CD4-positive, alpha-beta memory T cell (primary cell): ENCODE data around the gene PNMA1. TPM values are rescaled to one million over a fixed set of nuclear protein-coding genes. Genes with fewer than 3 reads are reported as not detected.

Experiments
- CTCF ChIA-PET: fragments of 350-600 bp; sonication (Branson Sonifier 250); formaldehyde crosslinking; loops from one replicate; lab custom pipeline; 2021; ENCODE audit warnings: inconsistent platforms; ENCODE audit not compliant: partially characterized antibody; lab: Charles Lee
- POLR2A ChIA-PET: fragments of 350-600 bp; sonication (Branson Sonifier 250); formaldehyde crosslinking; loops from one replicate; lab custom pipeline; 2021; ENCODE audit not compliant: partially characterized antibody; lab: Charles Lee
- DNase-seq, 5 donors: peaks; one replicate each; pipeline versions ENCODE4 v3.0.0 to v3.0.0-alpha.2; 2020 to 2022; ENCODE audit warnings: mixed read lengths in 1 of 5
- H3K27ac ChIP-seq: one replicate; pipeline ENCODE4 v1.7.0; 2013; ENCODE audit warnings: low read depth, low read length
- H3K27me3 ChIP-seq: 2 replicates; pipeline ENCODE4 v1.7.0; 2013; ENCODE audit warnings: mild to moderate bottlenecking, low read length, moderate library complexity; ENCODE audit not compliant: insufficient read depth
- H3K36me3 ChIP-seq: 2 replicates; pipeline ENCODE4 v1.7.0; 2013; ENCODE audit warnings: mild to moderate bottlenecking, low read length, moderate library complexity; ENCODE audit not compliant: insufficient read depth
- H3K4me1 ChIP-seq: 2 replicates; pipeline ENCODE4 v1.7.0; 2013; ENCODE audit warnings: mild to moderate bottlenecking, low read length, moderate library complexity; ENCODE audit not compliant: insufficient read depth
- H3K4me3 ChIP-seq, 2 donors: one replicate each; pipeline ENCODE4 v1.7.0; 2013; ENCODE audit warnings: low read length in 2 of 2, mild to moderate bottlenecking in 1 of 2
- H3K9me3 ChIP-seq, 2 donors: one replicate each; pipeline ENCODE4 v1.7.0; 2013; ENCODE audit warnings: low read length in 2 of 2, control low read depth in 1 of 2; ENCODE audit not compliant: control insufficient read depth in 1 of 2
- H3K27ac Mint-ChIP-seq, 7 donors: one replicate each; pipeline ENCODE4 v1.8.0; 2020 to 2021; ENCODE audit warnings: mixed read lengths in 7 of 7, mild to moderate bottlenecking in 6 of 7, inconsistent platforms in 3 of 7, moderate library complexity in 3 of 7
- H3K27me3 Mint-ChIP-seq, 2 donors: one replicate each; pipeline ENCODE4 v1.8.0; 2020 to 2021; ENCODE audit warnings: mixed read lengths in 2 of 2
- H3K36me3 Mint-ChIP-seq, 2 donors: one replicate each; pipeline ENCODE4 v1.8.0; 2020 to 2021; ENCODE audit warnings: mixed read lengths in 2 of 2, inconsistent platforms in 1 of 2, mild to moderate bottlenecking in 1 of 2
- H3K4me1 Mint-ChIP-seq, 4 donors: one replicate each; pipeline ENCODE4 v1.8.0; 2020 to 2021; ENCODE audit warnings: mixed read lengths in 4 of 4, mild to moderate bottlenecking in 1 of 4
- H3K4me3 Mint-ChIP-seq, 8 donors: one replicate each; pipeline ENCODE4 v1.8.0; 2020 to 2021; ENCODE audit warnings: mixed read lengths in 8 of 8, mild to moderate bottlenecking in 7 of 8, moderate library complexity in 6 of 8, inconsistent platforms in 3 of 8
- H3K9me3 Mint-ChIP-seq, 8 donors: one replicate each; pipeline ENCODE4 v1.8.0; 2020 to 2021; ENCODE audit warnings: mixed read lengths in 8 of 8, mild to moderate bottlenecking in 5 of 8, inconsistent platforms in 3 of 8, moderate library complexity in 1 of 8
- intact Hi-C: fragments of 100-400 bp; cut with micrococcal nuclease; formaldehyde crosslinking; loops from one replicate; pipeline ENCODE4 v1.15.1; 2023
- polyA plus RNA-seq, 2 donors: library from polyadenylated mRNA; unstranded; fragments of 300-500 nt; fragmentation: Illumina TruSeq; gene quantifications; one replicate each; pipeline ENCODE4 v1.2.3, GENCODE V29; 2021
- total RNA-seq, 2 experiments: library from RNA; stranded (reverse); gene quantifications; one replicate each; pipeline ENCODE4 v1.2.3, GENCODE V29; 2021

The PNMA1 gene
- total and polyA plus RNA-seq, 4 experiments from 2014 or later: 47.8 to 59.3 (median 54.8) TPM

DNA sequence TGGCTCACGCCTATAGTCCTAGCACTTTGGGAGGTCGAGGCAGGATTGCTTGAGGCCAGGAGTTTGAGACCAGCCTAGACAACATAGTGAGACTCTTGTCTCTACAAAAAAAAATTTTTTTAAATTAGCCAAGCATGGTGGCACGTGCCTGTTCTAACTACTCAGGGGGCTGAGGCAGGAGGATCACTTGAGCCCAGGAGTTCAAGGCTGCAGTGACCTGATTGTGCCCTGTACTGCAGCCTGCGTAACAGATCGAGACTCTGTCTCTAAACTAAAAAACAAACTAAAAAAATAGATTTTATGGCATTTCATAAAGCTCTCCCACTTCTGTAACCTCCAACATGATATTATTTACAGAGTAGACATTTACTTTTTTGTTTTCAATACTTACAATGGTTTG is 29.6 kb downstream of the PNMA1 start:
- H3K9me3 ChIP-seq: no peaks in the 10 kb centered on the region
- Mint-ChIP-seq H3K4me3 (no peak overlapping the region), H3K36me3 (peaks cover 2 to 10% of the 10 kb centered on the region in 2 donors), H3K27me3 (no peaks in the 10 kb centered on the region), H3K4me1 (no peaks in the 10 kb centered on the region), H3K27ac (no peak overlapping the region), H3K9me3 (peaks cover 0 to 1% (median 0%) of the 10 kb centered on the region in 8 donors)
- no peaks in the 10 kb centered on the region for H3K36me3 ChIP-seq
- no peaks in the 10 kb centered on the region for H3K4me1 ChIP-seq
- intact Hi-C loops: no loop called here
- CTCF ChIA-PET: interaction anchor here (0.6 to 0.7 kb wide), 2 partner anchors 10 to 237 kb away, joined by 4 read pairs; no protein-coding TSS in a partner anchor
- no peak for DNase-seq
- H3K4me3 ChIP-seq: no peak overlapping the region
- no peaks in the 10 kb centered on the region for H3K27me3 ChIP-seq
- POLR2A ChIA-PET: no interaction called here
- H3K27ac ChIP-seq: no peak overlapping the region

DNA sequence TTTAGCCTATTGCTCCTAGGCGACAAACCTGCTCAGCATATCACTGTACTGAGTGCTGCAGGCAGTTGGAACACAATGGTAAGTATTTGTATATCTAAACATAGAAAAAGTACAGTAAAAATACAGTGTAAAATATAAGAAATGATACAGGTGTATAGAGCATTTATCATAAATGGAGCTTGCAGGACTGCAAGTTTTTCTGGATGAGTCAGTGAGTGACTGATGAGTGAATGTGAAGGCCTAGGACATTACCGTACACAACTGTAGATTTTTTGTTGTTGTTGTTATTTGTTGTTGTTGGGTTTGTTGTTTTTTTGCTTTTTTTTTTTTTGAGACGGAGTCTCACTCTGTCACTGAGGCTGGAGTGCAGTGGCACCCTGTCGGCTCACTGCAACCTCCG is 33.4 kb downstream of the PNMA1 start:
- ChIA-PET POLR2A (no interaction called here), CTCF (no interaction called here)
- intact Hi-C loops: no loop called here
- Histone ChIP-seq H3K4me1 (no peaks in the 10 kb centered on the region), H3K27me3 (no peaks in the 10 kb centered on the region), H3K36me3 (no peaks in the 10 kb centered on the region), H3K9me3 (no peaks in the 10 kb centered on the region), H3K4me3 (no peak overlapping the region), H3K27ac (no peak overlapping the region)
- H3K36me3 Mint-ChIP-seq: peaks cover 2 to 7% of the 10 kb centered on the region in 2 donors
- no peak overlapping the region for H3K4me3 Mint-ChIP-seq
- H3K27me3 Mint-ChIP-seq: no peaks in the 10 kb centered on the region
- H3K9me3 Mint-ChIP-seq: peaks cover 0 to 3% (median 0%) of the 10 kb centered on the region in 8 donors
- no peak for DNase-seq
- no peak overlapping the region for H3K27ac Mint-ChIP-seq
- no peaks in the 10 kb centered on the region for H3K4me1 Mint-ChIP-seq

GRCh38 chr14:73678698-73679097 is 35.5 kb downstream of the PNMA1 start:
- no peaks in the 10 kb centered on the region for H3K36me3 ChIP-seq
- no peak overlapping the region for H3K4me3 ChIP-seq
- no peak overlapping the region for H3K27ac ChIP-seq
- H3K9me3 Mint-ChIP-seq: peaks cover 0 to 1% (median 0%) of the 10 kb centered on the region in 8 donors
- H3K4me3 Mint-ChIP-seq: no peak overlapping the region
- DNase-seq: no peak
- H3K27me3 Mint-ChIP-seq: no peaks in the 10 kb centered on the region
- intact Hi-C loops: no loop called here
- POLR2A ChIA-PET: no interaction called here
- H3K9me3 ChIP-seq: no peaks in the 10 kb centered on the region
- CTCF ChIA-PET: no interaction called here
- H3K27me3 ChIP-seq: no peaks in the 10 kb centered on the region
- H3K4me1 Mint-ChIP-seq: no peaks in the 10 kb centered on the region
- H3K4me1 ChIP-seq: no peaks in the 10 kb centered on the region
- peaks cover 3 to 4% of the 10 kb centered on the region in 2 donors for H3K36me3 Mint-ChIP-seq
- H3K27ac Mint-ChIP-seq: no peak overlapping the region

GRCh38 chr14:73674986-73675385 is 39.2 kb downstream of the PNMA1 start:
- Mint-ChIP-seq H3K9me3 (peaks cover 0 to 1% (median 0%) of the 10 kb centered on the region in 8 donors), H3K36me3 (peaks cover 3 to 4% of the 10 kb centered on the region in 2 donors), H3K27me3 (no peaks in the 10 kb centered on the region), H3K27ac (peak overlapping the region in 2 of 7 donors; percentile 23 to 38), H3K4me3 (no peak overlapping the region), H3K4me1 (no peaks in the 10 kb centered on the region)
- CTCF ChIA-PET: no interaction called here
- H3K27me3 ChIP-seq: no peaks in the 10 kb centered on the region
- no peak overlapping the region for H3K4me3 ChIP-seq
- no peaks in the 10 kb centered on the region for H3K9me3 ChIP-seq
- POLR2A ChIA-PET: no interaction called here
- DNase-seq: no peak
- H3K4me1 ChIP-seq: no peaks in the 10 kb centered on the region
- intact Hi-C loops: no loop called here
- no peaks in the 10 kb centered on the region for H3K36me3 ChIP-seq
- no peak overlapping the region for H3K27ac ChIP-seq

GRCh38 chr14:73667854-73668253 is 46.3 kb downstream of the PNMA1 start:
- Histone ChIP-seq H3K9me3 (no peaks in the 10 kb centered on the region), H3K4me1 (no peaks in the 10 kb centered on the region), H3K27me3 (no peaks in the 10 kb centered on the region), H3K4me3 (no peak overlapping the region), H3K27ac (no peak overlapping the region), H3K36me3 (no peaks in the 10 kb centered on the region)
- intact Hi-C loops: no loop called here
- Mint-ChIP-seq H3K27me3 (no peaks in the 10 kb centered on the region), H3K9me3 (no peaks in the 10 kb centered on the region), H3K27ac (peak overlapping the region in 1 of 7 donors; percentile 77), H3K4me3 (no peak overlapping the region), H3K4me1 (no peaks in the 10 kb centered on the region), H3K36me3 (peaks cover 3 to 12% of the 10 kb centered on the region in 2 donors)
- ChIA-PET CTCF (interaction anchor here (1.6 kb wide), 1 partner anchor 24 kb away, joined by 3 read pairs; no protein-coding TSS in a partner anchor), POLR2A (interaction anchor here (1.7 kb wide), 1 partner anchor 17 kb away, joined by 3 read pairs; no protein-coding TSS in a partner anchor)
- no peak for DNase-seq

DNA sequence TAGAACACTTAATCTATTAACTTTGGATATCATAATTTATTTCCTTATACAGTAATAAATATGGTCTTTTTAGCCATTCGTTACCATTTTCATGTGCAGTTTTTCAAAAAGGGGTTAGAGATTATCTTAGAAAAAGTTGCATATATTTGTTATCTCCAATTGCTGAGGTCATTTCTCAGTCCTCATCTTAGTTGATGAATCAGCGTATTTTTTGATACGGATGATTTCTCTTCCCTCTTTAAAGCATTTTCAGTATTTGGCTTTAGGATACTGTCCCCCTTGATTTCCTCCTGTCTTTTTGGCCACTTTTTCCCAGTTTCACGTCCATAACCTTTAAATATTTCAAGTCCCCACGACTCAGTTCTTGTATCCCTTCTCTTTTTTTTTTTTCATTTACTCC is 47.6 kb downstream of the PNMA1 start:
- H3K27me3 Mint-ChIP-seq: no peaks in the 10 kb centered on the region
- intact Hi-C loops: no loop called here
- no peaks in the 10 kb centered on the region for H3K9me3 Mint-ChIP-seq
- H3K4me1 ChIP-seq: no peaks in the 10 kb centered on the region
- no peak overlapping the region for H3K27ac ChIP-seq
- H3K4me1 Mint-ChIP-seq: no peaks in the 10 kb centered on the region
- CTCF ChIA-PET: no interaction called here
- no peak overlapping the region for H3K4me3 ChIP-seq
- H3K27ac Mint-ChIP-seq: no peak overlapping the region
- H3K4me3 Mint-ChIP-seq: no peak overlapping the region
- H3K36me3 Mint-ChIP-seq: peaks cover 10 to 18% of the 10 kb centered on the region in 2 donors
- no peak for DNase-seq
- H3K27me3 ChIP-seq: no peaks in the 10 kb centered on the region
- POLR2A ChIA-PET: no interaction called here
- no peaks in the 10 kb centered on the region for H3K9me3 ChIP-seq
- no peaks in the 10 kb centered on the region for H3K36me3 ChIP-seq

GRCh38 chr14:73665130-73665529 is 49.1 kb downstream of the PNMA1 start:
- Mint-ChIP-seq H3K4me1 (no peaks in the 10 kb centered on the region), H3K4me3 (no peak overlapping the region), H3K27me3 (no peaks in the 10 kb centered on the region), H3K36me3 (peaks cover 10 to 22% of the 10 kb centered on the region in 2 donors), H3K9me3 (no peaks in the 10 kb centered on the region), H3K27ac (no peak overlapping the region)
- no peak overlapping the region for H3K4me3 ChIP-seq
- ChIA-PET POLR2A (no interaction called here), CTCF (no interaction called here)
- H3K4me1 ChIP-seq: no peaks in the 10 kb centered on the region
- intact Hi-C loops: no loop called here
- no peaks in the 10 kb centered on the region for H3K9me3 ChIP-seq
- no peak overlapping the region for H3K27ac ChIP-seq
- no peaks in the 10 kb centered on the region for H3K27me3 ChIP-seq
- no peaks in the 10 kb centered on the region for H3K36me3 ChIP-seq
- DNase-seq: no peak
